Pancreas (tissue), 10 donors: Measurements from ENCODE around the gene GNG2. TPM values are rescaled to one million over a fixed set of nuclear protein-coding genes. Genes with fewer than 3 reads are reported as not detected.

Experiments
- ATAC-seq, 4 donors: fragments of 200-7000 bp; cut with Tn5 transposase; one replicate each; pipeline versions ENCODE4 v1.8.0 to v1.9.1; 2020; ENCODE audit warnings: mild to moderate bottlenecking in 4 of 4, moderate library complexity in 4 of 4
- DNase-seq, 6 donors: peaks; one replicate each; pipeline ENCODE4 v3.0.0-alpha.2; 2020
- FAIRE-seq: peaks from 2 replicates; lab custom pipeline; 2012; peaks lifted over from hg19 to GRCh38; lab: Jason Lieb, UNC
- H3K27ac ChIP-seq, 4 donors: fragments of 200-600 bp; sonication (generic); 1 replicate in 3 of 4; 2 replicates in 1 of 4; pipeline versions ENCODE4 v1.5.0 to v1.8.0; 2020
- H3K27me3 ChIP-seq, 4 donors: fragments of 200-600 bp; one replicate each; pipeline ENCODE4 v1.8.0; 2021
- H3K36me3 ChIP-seq, 3 donors: fragments of 200-600 bp; sonication (generic) in 1 of 3; one replicate each; pipeline versions ENCODE4 v1.5.0 to v1.8.0; 2020 to 2021
- H3K4me1 ChIP-seq, 3 donors: fragments of 200-600 bp; one replicate each; pipeline ENCODE4 v1.8.0; 2021
- H3K4me3 ChIP-seq, 4 donors: fragments of 200-600 bp; sonication (generic) in 2 of 4; one replicate each; pipeline versions ENCODE4 v1.5.0 to v1.8.0; 2020 to 2021
- H3K9me3 ChIP-seq, 4 donors: fragments of 200-600 bp; one replicate each; pipeline ENCODE4 v1.8.0; 2021
- WGBS, 2 donors: extraction: QIAGEN DNeasy Blood & Tissue Kit; methylation state at CpG; one replicate each; pipeline ENCODE4 v1.1.7; 2013; 5-methylcytosine and 5-hydroxymethylcytosine counted together
- intact Hi-C, 3 donors: fragments of 100-400 bp; cut with DNase I; formaldehyde crosslinking; loops; one replicate each; pipeline versions ENCODE4 v1.11.1 to v1.14.2; 2022
- polyA plus RNA-seq, 2 donors: library from polyadenylated mRNA; stranded (reverse); fragments of 200-250 nt; gene quantifications; one replicate each; pipeline ENCODE4 v1.2.3, GENCODE V29; 2013
- total RNA-seq, 6 donors: library from RNA; stranded (reverse); fragmentation: NEBNext Ultra II Directional in 4 of 6; extraction: Animal tissue kit (Norgen Biotek cat#: 25700) in 4 of 6; gene quantifications; one replicate each; pipeline versions ENCODE4 v1.2.1 to v1.2.4, GENCODE V29; 2021 to 2023
- TF ChIP-seq, protein P1 (sequence below), 4 donors: fragments of 200-600 bp; sonication (generic) in 3 of 4; IDR thresholded peaks; one replicate each; pipeline versions ENCODE4 v1.5.0 to v1.8.0; 2021; ENCODE audit warnings: antibody characterized with exemption in 4 of 4
- donor health status: healthy with polysubstance abuse.
- donor health status: DM: no; HTN: no; CAD: no; lungs with moderate emphysema.
- donor health status: DM: no; HTN: no; CAD: no.
- donor health status: control.
- donor health status: control.
- donor health status: Bipolar disorder and iron deficiency.
- donor health status: DM: yes; HTN: yes; CAD: no.
- donor health status: DM: no; HTN: no; CAD: no.
- donor health status: DM: no; HTN: no; CAD: no.
- donor health status: DM: yes; HTN: yes; CAD: no.

The GNG2 gene
- total and polyA plus RNA-seq, 8 donors: 1.7 to 23.0 (median 7.0) TPM

GRCh38 chr14:51845811-51846210, 14.6 kb upstream of the GNG2 start:
- Histone ChIP-seq H3K4me1 (no peaks in the 10 kb centered on the region), H3K27me3 (no peaks in the 10 kb centered on the region), H3K27ac (no peak overlapping the region), H3K9me3 (no peaks in the 10 kb centered on the region), H3K4me3 (no peak overlapping the region), H3K36me3 (no peaks in the 10 kb centered on the region)
- no peak for FAIRE-seq
- 49 to 80% methylated on average over 3 of the region's 3 CpGs for WGBS, 2 donors
- no peak for DNase-seq
- ATAC-seq: no peak
- intact Hi-C loops: no loop called here
- TF ChIP-seq, protein P1, sequence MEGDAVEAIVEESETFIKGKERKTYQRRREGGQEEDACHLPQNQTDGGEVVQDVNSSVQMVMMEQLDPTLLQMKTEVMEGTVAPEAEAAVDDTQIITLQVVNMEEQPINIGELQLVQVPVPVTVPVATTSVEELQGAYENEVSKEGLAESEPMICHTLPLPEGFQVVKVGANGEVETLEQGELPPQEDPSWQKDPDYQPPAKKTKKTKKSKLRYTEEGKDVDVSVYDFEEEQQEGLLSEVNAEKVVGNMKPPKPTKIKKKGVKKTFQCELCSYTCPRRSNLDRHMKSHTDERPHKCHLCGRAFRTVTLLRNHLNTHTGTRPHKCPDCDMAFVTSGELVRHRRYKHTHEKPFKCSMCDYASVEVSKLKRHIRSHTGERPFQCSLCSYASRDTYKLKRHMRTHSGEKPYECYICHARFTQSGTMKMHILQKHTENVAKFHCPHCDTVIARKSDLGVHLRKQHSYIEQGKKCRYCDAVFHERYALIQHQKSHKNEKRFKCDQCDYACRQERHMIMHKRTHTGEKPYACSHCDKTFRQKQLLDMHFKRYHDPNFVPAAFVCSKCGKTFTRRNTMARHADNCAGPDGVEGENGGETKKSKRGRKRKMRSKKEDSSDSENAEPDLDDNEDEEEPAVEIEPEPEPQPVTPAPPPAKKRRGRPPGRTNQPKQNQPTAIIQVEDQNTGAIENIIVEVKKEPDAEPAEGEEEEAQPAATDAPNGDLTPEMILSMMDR (IDR thresholded peaks at IDR 0.05): no peak

DNA sequence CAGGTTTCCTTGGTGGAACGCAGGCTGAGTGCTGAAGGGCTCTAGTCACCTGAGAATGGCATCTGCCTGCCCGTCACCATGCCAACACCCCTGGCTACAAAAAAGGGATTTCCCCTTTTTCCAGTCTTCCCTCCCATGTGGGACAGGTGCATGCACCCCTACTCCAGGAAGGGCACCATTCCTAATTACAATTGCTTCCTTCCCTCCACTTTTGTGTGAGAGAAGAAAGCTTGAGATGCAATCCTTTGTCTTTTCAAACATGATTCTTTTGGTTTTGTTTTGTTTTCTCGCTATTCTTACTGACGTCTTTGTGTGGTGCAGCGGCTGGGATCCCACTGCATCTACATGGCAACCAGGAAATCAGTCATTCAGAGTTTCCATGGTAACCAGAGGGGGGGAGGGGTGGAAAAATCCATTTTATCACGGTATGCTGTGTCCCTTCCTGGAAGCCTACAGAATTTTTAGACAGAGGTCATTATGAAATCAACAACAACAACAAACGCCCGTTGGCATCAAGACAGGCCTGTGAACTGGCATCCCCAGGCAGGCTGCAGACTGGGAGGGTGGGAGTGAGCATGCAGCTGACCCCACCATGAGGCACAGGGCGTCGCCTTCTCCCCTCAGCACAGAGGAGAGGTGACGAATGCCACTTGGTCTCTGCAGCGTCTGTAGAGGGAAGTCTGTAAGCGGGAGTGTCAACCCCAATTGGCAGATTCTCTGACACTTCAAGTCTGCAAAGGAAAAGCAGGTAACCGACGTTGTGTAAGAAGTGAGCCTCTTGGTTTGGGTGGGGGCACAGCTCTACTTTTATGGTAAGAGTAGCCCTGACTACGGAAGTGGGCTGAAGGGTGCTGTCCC, 13.6 kb upstream of the GNG2 start:
- 21 to 26% methylated on average over 16 of the region's 16 CpGs for WGBS, 2 donors
- intact Hi-C loops: no loop called here
- Histone ChIP-seq H3K4me1 (no peaks in the 10 kb centered on the region), H3K27me3 (no peaks in the 10 kb centered on the region), H3K36me3 (no peaks in the 10 kb centered on the region), H3K4me3 (peak overlapping the region in 1 of 4 donors; percentile 8), H3K27ac (peak overlapping the region in 2 of 4 donors; percentile 8 to 50), H3K9me3 (no peaks in the 10 kb centered on the region)
- DNase-seq: peak in 3 of 6 donors; percentile 17 to 33 (median 20)
- TF ChIP-seq, protein P1 (IDR thresholded peaks at IDR 0.05): no peak
- peak in 3 of 4 donors; percentile 76 to 83 (median 81) for ATAC-seq
- FAIRE-seq: no peak

DNA sequence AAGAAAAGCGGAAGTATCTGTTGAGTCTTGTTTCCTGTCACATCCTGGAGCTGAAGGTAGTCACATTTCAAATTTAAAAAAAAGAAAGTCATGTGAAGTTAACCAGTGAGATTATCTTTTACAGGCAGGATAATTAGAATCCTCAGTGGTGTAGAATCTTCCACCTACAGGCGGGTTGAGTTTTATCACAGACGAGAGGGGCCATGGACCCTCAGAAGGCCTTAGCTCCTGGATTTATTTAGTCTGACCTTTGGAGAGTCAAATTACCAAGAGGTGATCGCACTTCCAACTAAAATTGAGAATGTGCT, 13.0 kb upstream of the GNG2 start:
- Histone ChIP-seq H3K27me3 (no peaks in the 10 kb centered on the region), H3K4me1 (no peaks in the 10 kb centered on the region), H3K4me3 (no peak overlapping the region), H3K9me3 (no peaks in the 10 kb centered on the region), H3K36me3 (no peaks in the 10 kb centered on the region), H3K27ac (no peak overlapping the region)
- FAIRE-seq (no peak), DNase-seq (no peak), ATAC-seq (no peak)
- intact Hi-C loops: no loop called here
- TF ChIP-seq, protein P1 (IDR thresholded peaks at IDR 0.05): no peak
- WGBS, 2 donors: 68 to 82% methylated on average over 4 of the region's 4 CpGs

GRCh38 chr14:51848120-51848519, 12.3 kb upstream of the GNG2 start:
- Histone ChIP-seq H3K27ac (no peak overlapping the region), H3K4me3 (no peak overlapping the region), H3K36me3 (no peaks in the 10 kb centered on the region), H3K4me1 (no peaks in the 10 kb centered on the region), H3K9me3 (no peaks in the 10 kb centered on the region), H3K27me3 (no peaks in the 10 kb centered on the region)
- intact Hi-C loops: no loop called here
- TF ChIP-seq, protein P1 (IDR thresholded peaks at IDR 0.05): no peak
- ATAC-seq (no peak), DNase-seq (no peak), FAIRE-seq (no peak)
- WGBS, 2 donors: 72 to 85% methylated on average over 4 of the region's 4 CpGs

DNA sequence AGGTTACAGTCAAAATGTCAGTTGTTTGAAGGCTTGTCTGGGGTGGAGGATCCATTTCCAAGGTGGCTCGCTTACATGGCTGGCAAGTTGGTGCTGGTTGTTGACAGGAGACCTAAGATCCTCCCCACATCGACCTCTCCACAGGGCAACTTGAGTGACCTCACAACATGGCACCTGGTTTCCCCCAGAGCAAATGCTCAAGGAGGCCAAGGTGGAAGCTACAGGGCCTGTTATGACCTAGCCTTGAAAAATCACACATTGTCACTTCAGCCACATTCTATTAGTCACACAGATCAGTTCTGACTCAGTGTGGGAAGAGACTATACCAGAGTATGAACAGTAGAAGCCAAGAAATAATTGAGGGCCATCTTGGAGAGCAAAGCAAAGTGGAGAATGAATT, 11.3 kb upstream of the GNG2 start:
- WGBS, 2 donors: 69 to 80% methylated on average over 2 of the region's 2 CpGs
- TF ChIP-seq, protein P1 (IDR thresholded peaks at IDR 0.05): no peak
- no peak for ATAC-seq
- Histone ChIP-seq H3K27me3 (no peaks in the 10 kb centered on the region), H3K36me3 (no peaks in the 10 kb centered on the region), H3K27ac (no peak overlapping the region), H3K9me3 (no peaks in the 10 kb centered on the region), H3K4me1 (no peaks in the 10 kb centered on the region), H3K4me3 (no peak overlapping the region)
- intact Hi-C loops: no loop called here
- DNase-seq: no peak
- no peak for FAIRE-seq
